GM23248 (cell line): ENCODE measurements around the gene CAMK1.

Experiments
- EZH2 ChIP-seq: fragments of 200-600 bp; sonication (generic); IDR thresholded peaks from 2 replicates; pipeline ENCODE4 v1.6.1; 2018; ENCODE audit warnings: antibody characterized with exemption, mild to moderate bottlenecking; ENCODE audit not compliant: insufficient read depth, poor library complexity, severe bottlenecking
- EZH2phosphoT487 ChIP-seq: fragments of 200-600 bp; sonication (generic); IDR thresholded peaks from 2 replicates; pipeline ENCODE4 v1.6.1; 2018; ENCODE audit warnings: antibody characterized with exemption, moderate library complexity, mild to moderate bottlenecking, low read depth; ENCODE audit not compliant: insufficient read depth

GRCh38 chr3:9713142-9713541 lies 56.6 kb downstream of the CAMK1 start:
- no peak for TF ChIP-seq EZH2
- TF ChIP-seq EZH2phosphoT487 = no peak
